ENCODE results near the gene SDR42E1. TPM values are rescaled to one million over a fixed set of nuclear protein-coding genes. Genes with fewer than 3 reads are reported as not detected.

SDR42E1 gene
- total and polyA plus RNA-seq, 10 of the 15 experiments (the other 5 are each of a cell fraction or from before 2014, with no cell fraction given): 1.4 to 5.5 (median 2.3) TPM

DNA sequence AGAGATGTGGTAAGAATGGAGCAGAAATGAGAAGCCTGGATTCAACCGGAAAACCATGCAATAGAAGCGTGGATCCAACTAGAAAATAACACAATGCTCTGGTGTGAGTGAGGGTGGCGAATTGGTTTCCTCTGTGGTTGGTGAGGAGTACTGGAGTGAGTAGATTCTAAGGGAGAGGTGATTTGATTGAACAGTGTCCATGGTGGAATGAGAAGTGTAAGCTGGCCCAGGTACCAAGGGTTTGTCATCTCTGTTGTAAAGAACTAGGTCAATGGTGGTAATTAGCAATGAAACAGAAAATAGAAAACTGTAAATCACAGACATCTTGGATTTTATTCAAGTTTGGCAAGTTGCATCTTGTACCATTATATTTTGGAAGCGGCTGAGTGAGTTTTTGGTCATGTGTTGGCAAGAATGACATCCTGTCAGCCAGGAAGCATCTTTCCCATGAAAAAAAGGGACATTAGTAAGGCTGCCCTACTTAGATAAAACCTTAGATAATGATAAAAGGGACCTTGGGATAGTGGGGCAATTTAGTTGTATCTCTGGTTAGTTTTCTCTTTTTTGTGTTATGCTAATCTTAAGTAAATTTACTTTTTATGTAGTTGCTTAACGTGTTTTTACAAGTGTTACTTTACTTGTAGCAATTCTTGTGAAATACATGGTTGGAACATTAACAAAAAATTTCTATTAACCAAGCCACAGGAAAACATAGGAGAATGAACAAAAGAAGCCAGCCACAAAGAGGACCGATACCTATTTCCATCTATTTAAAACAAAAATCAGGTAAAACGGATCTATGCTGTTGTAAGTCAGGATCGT, 44.7 kb upstream of the SDR42E1 start (continued):
- TF ChIP-seq, protein P1, sequence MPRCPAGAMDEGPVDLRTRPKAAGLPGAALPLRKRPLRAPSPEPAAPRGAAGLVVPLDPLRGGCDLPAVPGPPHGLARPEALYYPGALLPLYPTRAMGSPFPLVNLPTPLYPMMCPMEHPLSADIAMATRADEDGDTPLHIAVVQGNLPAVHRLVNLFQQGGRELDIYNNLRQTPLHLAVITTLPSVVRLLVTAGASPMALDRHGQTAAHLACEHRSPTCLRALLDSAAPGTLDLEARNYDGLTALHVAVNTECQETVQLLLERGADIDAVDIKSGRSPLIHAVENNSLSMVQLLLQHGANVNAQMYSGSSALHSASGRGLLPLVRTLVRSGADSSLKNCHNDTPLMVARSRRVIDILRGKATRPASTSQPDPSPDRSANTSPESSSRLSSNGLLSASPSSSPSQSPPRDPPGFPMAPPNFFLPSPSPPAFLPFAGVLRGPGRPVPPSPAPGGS (IDR thresholded peaks at IDR 0.05; ENCODE audit: borderline replicate concordance, insufficient read depth, low read depth, low read length, poor library complexity, severe bottlenecking): no peak
- TF ChIP-seq ZNF384 (IDR thresholded peaks at IDR 0.05; ENCODE audit: borderline replicate concordance, low read depth, low read length) (no peak), EED (IDR thresholded peaks at IDR 0.05; ENCODE audit: low read depth) (no peak), ZNF24 (IDR thresholded peaks at IDR 0.05) (no peak), MTA3 (IDR thresholded peaks at IDR 0.05; ENCODE audit: borderline replicate concordance, low read length) (no peak), TCF3 (IDR thresholded peaks at IDR 0.05; ENCODE audit: borderline replicate concordance, insufficient read depth, low read depth, low read length) (no peak)

DNA sequence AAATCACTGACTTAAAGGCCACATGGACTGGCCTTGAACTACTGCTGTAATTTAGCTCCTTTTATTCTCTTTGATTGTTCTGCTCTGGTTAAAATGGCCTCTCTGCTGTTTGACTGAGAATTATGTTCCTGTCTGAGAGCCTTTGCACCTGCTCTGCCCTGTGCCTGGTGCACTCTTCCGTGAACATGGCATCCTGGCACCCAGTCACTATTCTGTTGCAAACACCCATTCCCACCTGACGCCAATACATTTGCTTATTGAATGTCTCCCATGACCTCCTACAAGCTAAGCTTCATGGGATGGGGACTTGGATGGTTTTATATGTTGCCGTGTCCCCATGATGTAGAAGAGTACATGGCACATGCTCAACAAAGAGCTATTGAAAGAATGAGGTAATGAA, 43.8 kb upstream of the SDR42E1 start:
- WGBS (ENCODE audit: insufficient coverage, insufficient replicate concordance, low lambda C conversion rate, missing lambda C conversion rate): 0% methylated on average over 3 of the region's 3 CpGs
- POLR2A ChIA-PET: no interaction called here
- Histone ChIP-seq H2AFZ (ENCODE audit: control insufficient read depth, low read depth, low read length) (no peak overlapping the region), H4K20me1 (ENCODE audit: control insufficient read depth, insufficient read depth) (no peaks in the 10 kb centered on the region), H3K9me3 (replicated peaks; ENCODE audit: control insufficient read depth, insufficient read depth, low read length) (no peaks in the 10 kb centered on the region), H3K27ac (ENCODE audit: control insufficient read depth, insufficient read depth) (no peak overlapping the region), H3K4me1 (ENCODE audit: control insufficient read depth, insufficient read depth, low read length) (no peaks in the 10 kb centered on the region), H3K36me3 (ENCODE audit: control insufficient read depth in 2 of 2, insufficient read depth in 2 of 2, low read length in 1 of 2) (no peaks in the 10 kb centered on the region), H3K4me3 (no peak overlapping the region), H3K4me2 (ENCODE audit: control insufficient read depth, insufficient read depth) (no peak overlapping the region), H3K79me2 (ENCODE audit: control insufficient read depth, insufficient read depth, low read length) (no peaks in the 10 kb centered on the region), H3K27me3 (replicated peaks in 1 of 2; ENCODE audit: control insufficient read depth in 2 of 2, insufficient read depth in 2 of 2, low read length in 1 of 2) (no peaks in the 10 kb centered on the region; a peak in 2 of 4 replicates), H3K9ac (ENCODE audit: control insufficient read depth, insufficient read depth, low read length) (no peak overlapping the region)
- no TSS peak for BruUV-seq (replicated peaks)
- no peak for FAIRE-seq
- no peak for ATAC-seq
- in situ Hi-C loops (cut with MboI): no loop called here
- intact Hi-C loops (cut with micrococcal nuclease; ENCODE audit: unreplicated experiment): no loop called here
- DNase-seq (ENCODE audit: low read depth, low spot score): no peak
- CTCF ChIA-PET: no interaction called here
- SMC1A ChIA-PET (ENCODE audit: uncharacterized antibody, unreplicated experiment): no interaction called here
- RAD21 ChIA-PET (ENCODE audit: unreplicated experiment): no interaction called here
- no peak for TF ChIP-seq SUPT20H (IDR thresholded peaks at IDR 0.05; ENCODE audit: borderline replicate concordance, control insufficient read depth, low read depth, low read length)
- no peak for TF ChIP-seq RCOR1 (conservative IDR thresholded peaks at IDR 0.05; ENCODE audit: low read depth, low read length)
- TF ChIP-seq NRF1 (conservative IDR thresholded peaks at IDR 0.05; ENCODE audit: low read depth, low read length): no peak
- TF ChIP-seq CHD4 (IDR thresholded peaks at IDR 0.05): no peak
- no peak for TF ChIP-seq KDM1A (IDR thresholded peaks at IDR 0.05; ENCODE audit: borderline replicate concordance)
- TF ChIP-seq TCF3 (IDR thresholded peaks at IDR 0.05; ENCODE audit: borderline replicate concordance, insufficient read depth, low read depth, low read length): no peak
- TF ChIP-seq, protein P2, sequence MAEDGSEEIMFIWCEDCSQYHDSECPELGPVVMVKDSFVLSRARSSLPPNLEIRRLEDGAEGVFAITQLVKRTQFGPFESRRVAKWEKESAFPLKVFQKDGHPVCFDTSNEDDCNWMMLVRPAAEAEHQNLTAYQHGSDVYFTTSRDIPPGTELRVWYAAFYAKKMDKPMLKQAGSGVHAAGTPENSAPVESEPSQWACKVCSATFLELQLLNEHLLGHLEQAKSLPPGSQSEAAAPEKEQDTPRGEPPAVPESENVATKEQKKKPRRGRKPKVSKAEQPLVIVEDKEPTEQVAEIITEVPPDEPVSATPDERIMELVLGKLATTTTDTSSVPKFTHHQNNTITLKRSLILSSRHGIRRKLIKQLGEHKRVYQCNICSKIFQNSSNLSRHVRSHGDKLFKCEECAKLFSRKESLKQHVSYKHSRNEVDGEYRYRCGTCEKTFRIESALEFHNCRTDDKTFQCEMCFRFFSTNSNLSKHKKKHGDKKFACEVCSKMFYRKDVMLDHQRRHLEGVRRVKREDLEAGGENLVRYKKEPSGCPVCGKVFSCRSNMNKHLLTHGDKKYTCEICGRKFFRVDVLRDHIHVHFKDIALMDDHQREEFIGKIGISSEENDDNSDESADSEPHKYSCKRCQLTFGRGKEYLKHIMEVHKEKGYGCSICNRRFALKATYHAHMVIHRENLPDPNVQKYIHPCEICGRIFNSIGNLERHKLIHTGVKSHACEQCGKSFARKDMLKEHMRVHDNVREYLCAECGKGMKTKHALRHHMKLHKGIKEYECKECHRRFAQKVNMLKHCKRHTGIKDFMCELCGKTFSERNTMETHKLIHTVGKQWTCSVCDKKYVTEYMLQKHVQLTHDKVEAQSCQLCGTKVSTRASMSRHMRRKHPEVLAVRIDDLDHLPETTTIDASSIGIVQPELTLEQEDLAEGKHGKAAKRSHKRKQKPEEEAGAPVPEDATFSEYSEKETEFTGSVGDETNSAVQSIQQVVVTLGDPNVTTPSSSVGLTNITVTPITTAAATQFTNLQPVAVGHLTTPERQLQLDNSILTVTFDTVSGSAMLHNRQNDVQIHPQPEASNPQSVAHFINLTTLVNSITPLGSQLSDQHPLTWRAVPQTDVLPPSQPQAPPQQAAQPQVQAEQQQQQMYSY (CRISPR knock-in tag; IDR thresholded peaks at IDR 0.05): no peak
- no peak for TF ChIP-seq EZH2 (IDR thresholded peaks at IDR 0.05; ENCODE audit: borderline replicate concordance, control insufficient read depth, low read depth, low read length)
